Umbilical cord (tissue), 2 donors: ENCODE measurements around the gene ATF7. TPM values are rescaled to one million over a fixed set of nuclear protein-coding genes. Genes with fewer than 3 reads are reported as not detected.

Experiments used
- DNase-seq: peaks from one replicate; pipeline ENCODE4 v3.0.0-alpha.2; 2015; ENCODE audit warnings: low spot score
- total RNA-seq: library from RNA; depleted of rRNA; stranded (reverse); fragments of >200 nt; gene quantifications from one replicate; pipeline ENCODE4 v1.2.3, GENCODE V29; 2014; ENCODE audit warnings: low replicate concordance; ENCODE audit not compliant: insufficient read depth

The ATF7 gene
- total RNA-seq, 1 donor from 2014 or later, result 15.4 TPM

DNA sequence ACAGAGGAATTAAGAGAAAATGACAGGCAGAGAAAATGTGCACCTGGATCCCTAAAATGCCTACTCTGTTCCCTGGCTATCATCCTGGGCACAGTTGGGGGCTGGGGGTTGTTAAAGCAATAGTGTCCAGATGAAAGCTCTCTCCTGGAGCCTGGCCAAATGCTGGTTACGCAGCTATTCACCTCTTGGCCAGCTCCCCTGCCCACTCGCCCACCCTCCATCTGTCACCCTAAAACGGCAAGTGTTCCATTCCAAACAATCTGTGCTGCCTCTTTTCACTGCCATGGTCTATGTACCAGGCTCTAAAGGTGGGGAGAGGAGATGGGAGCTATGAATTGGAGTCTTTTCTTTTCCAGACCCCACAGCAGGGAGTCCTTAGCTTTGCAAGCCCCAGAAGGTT, 94.2 kb downstream of the ATF7 start:
- DNase-seq, result no peak

GRCh38 chr12:53530920-53531319, 95.3 kb downstream of the ATF7 start:
- DNase-seq, result no peak

- DNase-seq, result no peak
Measured at GRCh38 chr12:53530061-53530460, 96.1 kb downstream of the ATF7 start.

- no peak for DNase-seq
Measured at GRCh38 chr12:53524476-53524875, 101.7 kb downstream of the ATF7 start.

- no peak for DNase-seq
Measured at GRCh38 chr12:53523131-53523530, 103.1 kb downstream of the ATF7 start.

GRCh38 chr12:53518381-53518780, 107.8 kb downstream of the ATF7 start:
- DNase-seq, result no peak

GRCh38 chr12:53516758-53517455, 109.3 kb downstream of the ATF7 start:
- DNase-seq, result no peak

DNA sequence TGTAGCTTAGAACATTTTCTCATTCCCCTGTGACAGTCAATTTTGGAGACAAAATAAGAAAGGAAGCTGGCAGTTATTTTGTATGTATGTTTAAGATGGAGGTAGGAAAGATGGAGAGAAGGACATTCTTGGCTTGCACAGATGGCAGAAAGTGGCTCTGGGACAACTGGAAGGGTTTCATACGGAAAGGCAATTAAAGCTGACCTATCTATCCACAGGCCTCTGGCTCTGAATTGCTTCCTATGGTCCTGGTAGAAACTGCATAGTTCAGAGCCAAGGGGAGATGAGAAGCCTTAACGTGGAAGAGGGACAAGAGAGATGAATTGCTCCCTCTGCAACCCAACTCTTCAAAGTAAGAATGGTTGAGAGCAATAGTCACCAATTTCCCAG, 110.9 kb downstream of the ATF7 start:
- DNase-seq, result no peak

GRCh38 chr12:53514628-53515290, 111.4 kb downstream of the ATF7 start:
- DNase-seq, result no peak

- no peak for DNase-seq
Measured at GRCh38 chr12:53513712-53514410, 112.3 kb downstream of the ATF7 start.

- no peak for DNase-seq
Measured at GRCh38 chr12:53510181-53510812, 115.9 kb downstream of the ATF7 start.

GRCh38 chr12:53508534-53509170, 117.5 kb downstream of the ATF7 start:
- peak; percentile 90 for DNase-seq

DNA sequence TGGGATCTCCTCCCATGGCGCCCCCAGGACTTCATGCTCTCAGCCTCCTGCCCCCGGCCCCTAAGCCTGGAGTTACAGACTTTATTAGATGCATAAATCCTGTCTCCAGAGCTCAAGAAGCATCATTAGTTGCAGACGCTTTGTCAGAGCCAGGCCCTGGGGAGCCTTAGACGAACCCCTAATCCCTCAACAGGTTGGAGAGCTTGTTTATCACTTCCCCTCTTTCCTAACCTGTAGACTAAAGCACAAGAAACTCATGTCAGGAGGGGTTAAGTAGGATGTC, 118.6 kb downstream of the ATF7 start:
- no peak for DNase-seq

- no peak for DNase-seq
Measured at GRCh38 chr12:53506881-53507602, 119.1 kb downstream of the ATF7 start, which contains the start of gene NPFF. NPFF (minus strand) TSS chr12:53507484; CDS start chr12:53507474, 10 bp downstream.

DNA sequence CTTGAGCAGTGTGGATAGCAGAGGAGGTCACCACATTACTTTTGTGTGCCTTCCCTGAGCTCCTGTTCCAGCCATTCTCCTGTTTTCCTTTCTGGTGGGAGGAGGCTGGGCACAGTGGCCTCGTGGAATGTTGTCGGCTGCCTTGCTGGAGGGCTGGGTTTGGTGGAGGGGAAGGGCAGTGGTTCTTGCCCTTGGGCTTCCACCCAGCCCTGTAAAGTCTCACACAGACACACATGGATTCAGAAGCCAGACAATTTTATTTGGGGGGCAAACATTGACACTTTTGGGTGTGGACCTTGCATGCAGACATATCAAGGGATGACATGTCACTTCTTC, 119.8 kb downstream of the ATF7 start:
- no peak for DNase-seq

GRCh38 chr12:53505555-53506449, 120.4 kb downstream of the ATF7 start:
- DNase-seq, result no peak

DNA sequence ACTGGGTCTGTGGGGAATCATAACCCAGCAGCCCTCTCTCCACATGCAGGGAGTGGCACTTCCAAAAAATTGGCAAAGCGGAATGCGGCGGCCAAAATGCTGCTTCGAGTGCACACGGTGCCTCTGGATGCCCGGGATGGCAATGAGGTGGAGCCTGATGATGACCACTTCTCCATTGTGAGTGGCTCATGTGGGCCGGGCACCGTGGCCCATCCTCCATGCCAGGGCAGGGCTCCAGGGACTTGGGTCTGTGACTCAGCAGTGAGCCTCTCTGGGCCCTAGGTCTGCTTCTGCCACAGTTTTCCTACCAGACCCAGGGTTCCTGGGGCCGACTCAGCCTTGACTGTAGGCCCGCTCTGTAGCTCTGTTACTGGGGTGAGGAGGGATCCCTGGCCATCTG, 121.1 kb downstream of the ATF7 start:
- no peak for DNase-seq

DNA sequence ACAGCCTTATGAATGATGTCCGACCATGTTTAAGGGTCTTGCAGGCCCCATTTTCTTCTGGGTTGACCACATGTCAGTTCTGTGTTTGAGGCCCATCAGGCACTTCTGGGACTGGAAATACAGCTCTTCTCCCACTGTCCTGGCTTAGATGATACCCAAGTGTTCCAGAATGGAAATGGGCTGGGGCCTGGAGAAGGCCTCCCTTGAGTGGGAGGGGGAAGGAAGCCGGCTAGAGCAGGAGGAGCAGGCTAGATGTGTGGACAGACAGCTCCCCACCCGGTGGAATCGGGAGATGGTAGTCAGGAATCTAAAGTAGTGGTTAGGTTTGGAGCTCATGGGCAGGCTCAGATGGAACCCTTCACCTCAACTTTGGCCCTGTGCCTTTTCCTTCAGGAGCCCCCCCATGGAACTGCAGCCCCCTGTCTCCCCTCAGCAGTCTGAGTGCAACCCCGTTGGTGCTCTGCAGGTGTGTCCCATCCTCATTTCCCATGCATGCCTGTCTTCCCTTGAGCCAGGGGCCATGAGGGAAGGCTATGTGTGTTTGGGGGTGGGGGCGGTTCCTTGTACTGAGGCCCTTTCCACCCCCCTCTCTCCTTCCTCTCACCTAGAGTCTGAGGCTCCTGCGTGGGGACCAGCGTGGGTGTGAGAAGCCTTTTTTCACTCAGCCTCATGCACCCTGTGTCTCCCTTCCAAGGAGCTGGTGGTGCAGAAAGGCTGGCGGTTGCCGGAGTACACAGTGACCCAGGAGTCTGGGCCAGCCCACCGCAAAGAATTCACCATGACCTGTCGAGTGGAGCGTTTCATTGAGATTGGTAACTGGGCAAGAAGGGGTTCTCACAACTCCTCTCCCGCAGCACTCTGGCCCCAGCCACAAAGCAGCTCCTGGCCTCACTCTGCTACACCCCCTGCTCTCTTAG, 121.9 kb downstream of the ATF7 start:
- DNase-seq, result no peak

DNA sequence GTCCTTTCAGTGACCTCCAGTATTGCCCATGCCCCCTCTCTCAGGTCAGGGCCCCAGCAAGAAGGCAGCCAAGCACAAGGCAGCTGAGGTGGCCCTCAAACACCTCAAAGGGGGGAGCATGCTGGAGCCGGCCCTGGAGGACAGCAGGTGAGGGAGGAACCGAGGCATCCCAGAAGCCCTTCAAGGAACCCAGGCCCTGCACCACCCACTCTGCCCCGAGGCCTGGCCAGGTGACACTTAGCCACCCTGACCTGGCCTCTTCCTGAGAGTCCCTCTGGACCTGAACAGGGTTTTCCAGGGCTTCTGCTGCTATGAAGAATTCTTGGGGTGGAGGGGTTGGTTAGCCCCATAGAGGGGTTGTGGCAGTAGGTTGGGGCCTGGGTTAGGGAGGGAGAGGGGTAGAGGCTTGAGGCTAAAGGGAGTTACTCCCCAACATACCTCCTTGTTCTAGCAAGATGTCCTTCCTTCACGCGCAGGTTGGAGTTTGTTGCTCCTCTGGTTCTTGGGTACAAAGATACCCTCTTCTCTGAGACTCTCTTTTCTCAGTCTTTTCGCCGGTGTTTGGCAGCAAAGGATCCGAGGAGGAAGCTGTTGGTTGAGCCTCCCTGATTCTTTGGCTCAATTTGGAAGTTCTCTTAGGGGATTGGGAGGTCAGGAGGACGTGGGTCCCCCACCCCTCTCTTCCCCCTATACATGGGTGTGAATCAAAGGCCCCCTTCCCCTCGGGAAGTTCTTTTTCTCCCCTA, 123.0 kb downstream of the ATF7 start:
- no peak for DNase-seq
